Neural progenitor cell (in vitro differentiated cells): ENCODE results near the gene POLR2E. TPM values are rescaled to one million over a fixed set of nuclear protein-coding genes. Genes with fewer than 3 reads are reported as not detected.

Experiments used
- DNase-seq: peaks from one replicate; pipeline ENCODE4 v3.0.0-alpha.2; 2016; ENCODE audit warnings: low spot score
- H2AFZ ChIP-seq: fragments of 200-600 bp; sonication (generic); replicated peaks from 2 replicates; pipeline ENCODE4 v1.6.1; 2016; ENCODE audit warnings: antibody characterized with exemption
- H3F3A ChIP-seq: fragments of 200-600 bp; sonication (generic); 2 replicates; pipeline ENCODE4 v1.6.1; 2016; ENCODE audit warnings: antibody characterized with exemption, low read depth
- H3K27ac ChIP-seq: fragments of 200-600 bp; sonication (generic); 2 replicates; pipeline ENCODE4 v1.5.1; 2016; ENCODE audit warnings: mild to moderate bottlenecking
- H3K27me3 ChIP-seq: fragments of 200-600 bp; sonication (generic); 2 replicates; pipeline ENCODE4 v1.6.1; 2016; ENCODE audit warnings: mild to moderate bottlenecking, moderate library complexity
- H3K36me3 ChIP-seq: fragments of 200-600 bp; sonication (generic); 2 replicates; pipeline ENCODE4 v1.5.1; 2016
- H3K4me1 ChIP-seq: fragments of 200-600 bp; sonication (generic); 2 replicates; pipeline ENCODE4 v1.6.1; 2016; ENCODE audit warnings: mixed run types
- H3K4me2 ChIP-seq: fragments of 200-600 bp; sonication (generic); 2 replicates; pipeline ENCODE4 v1.6.1; 2016
- H3K4me3 ChIP-seq: fragments of 200-600 bp; sonication (generic); 2 replicates; pipeline ENCODE4 v1.5.1; 2016
- H3K79me2 ChIP-seq: fragments of 200-600 bp; sonication (generic); 2 replicates; pipeline ENCODE4 v1.6.1; 2016; ENCODE audit warnings: low read depth
- H3K9ac ChIP-seq: fragments of 200-600 bp; sonication (generic); 2 replicates; pipeline ENCODE4 v1.6.1; 2016
- H3K9me3 ChIP-seq: fragments of 200-600 bp; sonication (generic); 2 replicates; pipeline ENCODE4 v1.5.1; 2016; ENCODE audit warnings: low read depth
- H4K20me1 ChIP-seq: fragments of 200-600 bp; sonication (generic); 2 replicates; pipeline ENCODE4 v1.6.1; 2016; ENCODE audit warnings: low read depth
- H3K27ac Mint-ChIP-seq: 3 replicates; pipeline ENCODE4 v1.8.0; 2021; ENCODE audit warnings: mixed read lengths
- H3K27me3 Mint-ChIP-seq: 2 replicates; pipeline ENCODE4 v1.8.0; 2022; ENCODE audit warnings: low read depth, mild to moderate bottlenecking, inconsistent platforms, moderate library complexity, mixed read lengths; ENCODE audit not compliant: insufficient read depth
- H3K36me3 Mint-ChIP-seq: 3 replicates; pipeline ENCODE4 v1.8.0; 2021; ENCODE audit warnings: mixed read lengths
- H3K4me1 Mint-ChIP-seq: 3 replicates; pipeline ENCODE4 v1.8.0; 2021; ENCODE audit warnings: mixed read lengths
- H3K4me3 Mint-ChIP-seq: 3 replicates; pipeline ENCODE4 v1.8.0; 2021; ENCODE audit warnings: mild to moderate bottlenecking, moderate library complexity, mixed read lengths
- H3K9me3 Mint-ChIP-seq: 3 replicates; pipeline ENCODE4 v1.8.0; 2020; ENCODE audit warnings: mixed read lengths
- CTCF ChIP-seq: fragments of 200-600 bp; sonication (generic); IDR thresholded peaks from 2 replicates; pipeline ENCODE4 v1.5.1; 2017; ENCODE audit warnings: antibody characterized with exemption, mild to moderate bottlenecking
- EZH2 ChIP-seq: fragments of 200-600 bp; sonication (generic); IDR thresholded peaks from 2 replicates; pipeline ENCODE4 v1.6.1; 2017; ENCODE audit warnings: antibody characterized with exemption, mild to moderate bottlenecking, moderate library complexity
- EZH2phosphoT487 ChIP-seq: fragments of 200-600 bp; sonication (generic); IDR thresholded peaks from 2 replicates; pipeline ENCODE4 v1.6.1; 2017; ENCODE audit warnings: antibody characterized with exemption
- total RNA-seq: library from RNA; depleted of rRNA; stranded (reverse); fragments of >200 nt; gene quantifications from 2 replicates; pipeline ENCODE4 v1.2.3, GENCODE V29; 2015; ENCODE audit warnings: low replicate concordance

Gene POLR2E
- total RNA-seq, 1 donor from 2014 or later: 98.8 TPM

DNA sequence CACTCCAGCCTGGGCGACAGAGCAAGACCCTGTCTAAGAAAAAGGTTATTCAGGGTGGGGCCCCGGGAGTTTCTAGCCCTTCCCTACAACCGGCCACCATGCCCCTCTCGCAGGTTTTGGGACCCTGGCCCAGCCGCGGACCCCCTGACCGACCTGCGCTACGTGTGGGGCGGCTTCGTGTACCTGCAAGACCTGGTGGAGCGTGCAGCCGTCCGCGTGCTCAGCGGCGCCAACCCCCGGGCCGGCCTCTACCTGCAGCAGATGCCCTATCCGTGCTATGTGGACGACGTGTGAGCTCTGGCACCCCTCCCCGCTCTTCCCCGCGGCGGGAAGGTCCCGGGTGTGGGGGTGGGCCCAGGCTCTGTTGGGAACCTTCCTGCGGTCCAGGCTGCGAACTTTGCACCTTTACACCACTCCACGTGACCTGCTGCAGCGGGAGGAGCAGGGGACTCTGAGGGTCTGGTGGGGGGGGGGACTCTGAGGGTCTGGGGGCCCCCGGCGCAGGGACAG, 49.0 kb downstream of the POLR2E start:
- no peaks in the 10 kb centered on the region for H3K36me3 Mint-ChIP-seq
- TF ChIP-seq EZH2 (no peak), CTCF (no peak), EZH2phosphoT487 (no peak)
- Histone ChIP-seq H3K79me2 (no peaks in the 10 kb centered on the region), H2AFZ (no peak overlapping the region), H3K4me1 (peaks cover 3% of the 10 kb centered on the region), H3K9ac (no peak overlapping the region), H3K9me3 (no peaks in the 10 kb centered on the region), H4K20me1 (peaks cover 8% of the 10 kb centered on the region), H3K4me2 (no peak overlapping the region), H3K36me3 (no peaks in the 10 kb centered on the region), H3K4me3 (no peak overlapping the region), H3K27ac (no peak overlapping the region), H3K27me3 (no peaks in the 10 kb centered on the region), H3F3A (peaks cover 7% of the 10 kb centered on the region)
- peaks cover 4% of the 10 kb centered on the region for H3K27me3 Mint-ChIP-seq
- DNase-seq: no peak
- H3K27ac Mint-ChIP-seq: no peak overlapping the region
- H3K9me3 Mint-ChIP-seq: no peaks in the 10 kb centered on the region
- peaks cover 9% of the 10 kb centered on the region for H3K4me1 Mint-ChIP-seq
- peak overlapping the region; percentile 38 for H3K4me3 Mint-ChIP-seq

- Histone ChIP-seq H3K27ac (no peak overlapping the region), H2AFZ (no peak overlapping the region), H3K27me3 (no peaks in the 10 kb centered on the region), H3K9ac (no peak overlapping the region), H3K4me3 (no peak overlapping the region), H3F3A (peaks cover 10% of the 10 kb centered on the region), H3K36me3 (no peaks in the 10 kb centered on the region), H3K4me1 (peaks cover 4% of the 10 kb centered on the region), H3K79me2 (no peaks in the 10 kb centered on the region), H3K4me2 (no peak overlapping the region), H3K9me3 (no peaks in the 10 kb centered on the region), H4K20me1 (peaks cover 15% of the 10 kb centered on the region)
- Mint-ChIP-seq H3K9me3 (no peaks in the 10 kb centered on the region), H3K4me1 (peaks cover 17% of the 10 kb centered on the region), H3K36me3 (no peaks in the 10 kb centered on the region), H3K4me3 (no peak overlapping the region), H3K27me3 (peaks cover 7% of the 10 kb centered on the region), H3K27ac (no peak overlapping the region)
- peak; percentile 60 for DNase-seq
- TF ChIP-seq CTCF: no peak
- TF ChIP-seq EZH2phosphoT487: no peak
- TF ChIP-seq EZH2: no peak
Observed at GRCh38 chr19:1045247-1045603, 50.0 kb downstream of the POLR2E start.

GRCh38 chr19:1042689-1043511, 52.3 kb downstream of the POLR2E start:
- H2AFZ ChIP-seq: no peak overlapping the region
- peaks cover 32% of the 10 kb centered on the region for H4K20me1 ChIP-seq
- Mint-ChIP-seq H3K36me3 (peaks cover 2% of the 10 kb centered on the region), H3K4me1 (peaks cover 27% of the 10 kb centered on the region), H3K9me3 (no peaks in the 10 kb centered on the region), H3K4me3 (peak overlapping the region; percentile 64), H3K27ac (peak overlapping the region; percentile 50), H3K27me3 (peaks cover 10% of the 10 kb centered on the region)
- TF ChIP-seq CTCF (no peak), EZH2 (no peak), EZH2phosphoT487 (no peak)
- peaks cover 8% of the 10 kb centered on the region for H3K4me1 ChIP-seq
- no peaks in the 10 kb centered on the region for H3K36me3 ChIP-seq
- H3K4me3 ChIP-seq: no peak overlapping the region
- no peak for DNase-seq
- H3K9me3 ChIP-seq: no peaks in the 10 kb centered on the region
- no peaks in the 10 kb centered on the region for H3K27me3 ChIP-seq
- H3K79me2 ChIP-seq: no peaks in the 10 kb centered on the region
- no peak overlapping the region for H3K27ac ChIP-seq
- no peak overlapping the region for H3K4me2 ChIP-seq
- peaks cover 30% of the 10 kb centered on the region for H3F3A ChIP-seq
- H3K9ac ChIP-seq: no peak overlapping the region
